Neural cell (in vitro differentiated cells): ENCODE measurements around the gene ELOVL2. TPM values are rescaled to one million over a fixed set of nuclear protein-coding genes. Genes with fewer than 3 reads are reported as not detected.

Source experiments
- H2AFZ ChIP-seq: fragments of 200-600, 300-800 bp; sonication (generic), shearing (Covaris generic); 2 replicates; pipeline ENCODE4 v1.6.0; 2014; ENCODE audit warnings: low read depth, mild to moderate bottlenecking, antibody characterized with exemption, low read length, moderate library complexity
- H3F3A ChIP-seq: fragments of 200-600 bp; shearing (Covaris generic); 2 replicates; pipeline ENCODE4 v1.6.1; 2016; ENCODE audit warnings: mild to moderate bottlenecking, moderate library complexity, mixed read lengths, antibody characterized with exemption, low read length; ENCODE audit not compliant: insufficient read depth, poor library complexity, severe bottlenecking
- H3K27ac ChIP-seq: fragments of 200-600, 300-800 bp; sonication (generic), shearing (Covaris generic); 2 replicates; pipeline ENCODE4 v1.5.1; 2014; ENCODE audit warnings: mild to moderate bottlenecking, low read length, moderate library complexity
- H3K27me3 ChIP-seq: fragments of 300-800, 200-600 bp; sonication (generic), shearing (Covaris generic); 2 replicates; pipeline ENCODE4 v1.6.0; 2014; ENCODE audit warnings: mild to moderate bottlenecking, low read depth, low read length, moderate library complexity; ENCODE audit not compliant: insufficient read depth
- H3K36me3 ChIP-seq: fragments of 300-800, 200-600 bp; sonication (generic), shearing (Covaris generic); 2 replicates; pipeline ENCODE4 v1.5.1; 2014; ENCODE audit warnings: mild to moderate bottlenecking, antibody characterized with exemption, low read length, moderate library complexity; ENCODE audit not compliant: insufficient read depth
- H3K4me2 ChIP-seq: fragments of 300-800, 200-600 bp; sonication (generic), shearing (Covaris generic); 2 replicates; pipeline ENCODE4 v1.6.0; 2014; ENCODE audit warnings: mild to moderate bottlenecking, low read length
- H3K4me3 ChIP-seq: fragments of 300-800, 200-600 bp; sonication (generic), shearing (Covaris generic); 2 replicates; pipeline ENCODE4 v1.5.1; 2014; ENCODE audit warnings: mild to moderate bottlenecking, low read length, moderate library complexity
- H3K79me2 ChIP-seq: fragments of 200-600 bp; shearing (Covaris generic); replicated peaks from 2 replicates; pipeline ENCODE4 v1.6.0; 2014; ENCODE audit warnings: mild to moderate bottlenecking, low read length, moderate library complexity; ENCODE audit not compliant: insufficient read depth
- H3K9ac ChIP-seq: fragments of 300-800, 200-600 bp; sonication (generic), shearing (Covaris generic); 2 replicates; pipeline ENCODE4 v1.6.1; 2016; ENCODE audit warnings: mild to moderate bottlenecking, low read length, mixed read lengths
- H3K9me2 ChIP-seq: fragments of 200-600 bp; shearing (Covaris generic); 2 replicates; pipeline ENCODE4 v1.6.1; 2016; ENCODE audit warnings: mild to moderate bottlenecking, low read length, mixed read lengths; ENCODE audit not compliant: insufficient read depth
- H3K9me3 ChIP-seq: fragments of 200-600, 300-800 bp; sonication (generic), shearing (Covaris generic); 2 replicates; pipeline ENCODE4 v1.6.1; 2016; ENCODE audit warnings: mild to moderate bottlenecking, mixed run types, low read length, moderate library complexity, mixed read lengths
- H4K20me1 ChIP-seq: fragments of 200-600 bp; shearing (Covaris generic); 2 replicates; pipeline ENCODE4 v1.6.1; 2016; ENCODE audit warnings: mild to moderate bottlenecking, mixed run types; ENCODE audit not compliant: insufficient read depth
- CTCF ChIP-seq: fragments of 450-650 bp; IDR thresholded peaks from 2 replicates; pipeline ENCODE4 v1.5.1; 2014; ENCODE audit warnings: antibody characterized with exemption, mild to moderate bottlenecking, moderate library complexity; ENCODE audit not compliant: poor library complexity, severe bottlenecking
- EP300 ChIP-seq: fragments of 450-650 bp; conservative IDR thresholded peaks from 2 replicates; pipeline ENCODE4 v1.6.1; 2014; ENCODE audit warnings: antibody characterized with exemption, mild to moderate bottlenecking, moderate library complexity; ENCODE audit not compliant: poor library complexity, severe bottlenecking
- EZH2 ChIP-seq: fragments of 200-600, 300-800 bp; shearing (Covaris generic), sonication (generic); IDR thresholded peaks from 2 replicates; pipeline ENCODE4 v1.6.1; 2014; ENCODE audit warnings: antibody characterized with exemption, low read length, borderline replicate concordance, mild to moderate bottlenecking; ENCODE audit not compliant: insufficient read depth, poor library complexity, severe bottlenecking
- MXI1 ChIP-seq: fragments of 450-650 bp; conservative IDR thresholded peaks from 2 replicates; pipeline ENCODE4 v1.6.1; 2014; ENCODE audit warnings: antibody characterized with exemption, mild to moderate bottlenecking; ENCODE audit not compliant: poor library complexity, severe bottlenecking
- POLR2AphosphoS5 ChIP-seq: IDR thresholded peaks from 2 replicates; pipeline ENCODE4 v1.6.1; 2012
- RAD21 ChIP-seq: fragments of 450-650 bp; conservative IDR thresholded peaks from 2 replicates; pipeline ENCODE4 v1.6.1; 2014; ENCODE audit warnings: antibody characterized with exemption, mild to moderate bottlenecking, moderate library complexity
- REST ChIP-seq: IDR thresholded peaks from 2 replicates; pipeline ENCODE4 v1.6.1; 2012; ENCODE audit warnings: borderline replicate concordance
- SMC3 ChIP-seq: fragments of 450-650 bp; conservative IDR thresholded peaks from 2 replicates; pipeline ENCODE4 v1.6.1; 2014; ENCODE audit warnings: antibody characterized with exemption, mild to moderate bottlenecking, moderate library complexity; ENCODE audit not compliant: poor library complexity
- TAF1 ChIP-seq: IDR thresholded peaks from 2 replicates; pipeline ENCODE4 v1.6.1; 2012; ENCODE audit warnings: low read depth
- polyA plus RNA-seq: library from polyadenylated mRNA; depleted of rRNA; stranded (reverse); fragments of >200 nt; gene quantifications from 2 replicates; pipeline ENCODE4 v1.2.3, GENCODE V29; 2014

ELOVL2 gene
- polyA plus RNA-seq, 1 donor from 2014 or later: 5.4 TPM

GRCh38 chr6:10949579-10950490, 94.3 kb downstream of the ELOVL2 start:
- Histone ChIP-seq H3K9ac (no peak overlapping the region), H3K27ac (no peak overlapping the region), H3K36me3 (no peaks in the 10 kb centered on the region), H3K27me3 (no peaks in the 10 kb centered on the region), H3K79me2 (no peaks in the 10 kb centered on the region), H3K9me3 (no peaks in the 10 kb centered on the region), H3K9me2 (no peaks in the 10 kb centered on the region), H3K4me2 (no peak overlapping the region), H3K4me3 (no peak overlapping the region), H2AFZ (no peak overlapping the region), H4K20me1 (no peaks in the 10 kb centered on the region), H3F3A (no peaks in the 10 kb centered on the region)
- TF ChIP-seq TAF1 (no peak), REST (no peak), RAD21 (no peak), SMC3 (no peak), MXI1 (no peak), CTCF (no peak), POLR2AphosphoS5 (no peak), EP300 (no peak), EZH2 (no peak)

GRCh38 chr6:10947966-10948365, 96.1 kb downstream of the ELOVL2 start:
- no peaks in the 10 kb centered on the region for H3K9me2 ChIP-seq
- no peak overlapping the region for H3K4me2 ChIP-seq
- H3K4me3 ChIP-seq: no peak overlapping the region
- no peak overlapping the region for H3K9ac ChIP-seq
- H3F3A ChIP-seq: no peaks in the 10 kb centered on the region
- no peaks in the 10 kb centered on the region for H4K20me1 ChIP-seq
- H3K27me3 ChIP-seq: no peaks in the 10 kb centered on the region
- no peaks in the 10 kb centered on the region for H3K9me3 ChIP-seq
- H3K27ac ChIP-seq: no peak overlapping the region
- no peak overlapping the region for H2AFZ ChIP-seq
- no peaks in the 10 kb centered on the region for H3K79me2 ChIP-seq
- no peak for TF ChIP-seq EP300
- no peak for TF ChIP-seq POLR2AphosphoS5
- TF ChIP-seq RAD21: no peak
- no peak for TF ChIP-seq MXI1
- no peak for TF ChIP-seq TAF1
- no peak for TF ChIP-seq CTCF
- H3K36me3 ChIP-seq: no peaks in the 10 kb centered on the region
